ENCODE data around the gene CMTM3.
"Not testable (repeated sequence)": the region's sequence is repeated elsewhere in the genome, so short reads cannot be mapped to it uniquely, and the experiment has no call there.

Gene CMTM3, protein sequence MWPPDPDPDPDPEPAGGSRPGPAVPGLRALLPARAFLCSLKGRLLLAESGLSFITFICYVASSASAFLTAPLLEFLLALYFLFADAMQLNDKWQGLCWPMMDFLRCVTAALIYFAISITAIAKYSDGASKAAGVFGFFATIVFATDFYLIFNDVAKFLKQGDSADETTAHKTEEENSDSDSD

GRCh38 chr16:66604376-66605176 is at the start of gene CMTM3:
TSS of gene CMTM3 (plus strand) at chr16:66604704. CDS start at chr16:66604806, 102 bp downstream.
- peak; percentile 51 to 52 for DNase-seq (ENCODE audit: low read depth in 2 of 2, low spot score in 1 of 2)

GRCh38 chr16:66560107-66560506 is 44.4 kb upstream of the CMTM3 start:
- DNase-seq (ENCODE audit: low read depth in 2 of 2, low spot score in 1 of 2): no peak

- DNase-seq (ENCODE audit: low read depth in 2 of 2, low spot score in 1 of 2): no peak
These were observed 43.0 kb upstream of the CMTM3 start for GRCh38 chr16:66561381-66562080.

DNA sequence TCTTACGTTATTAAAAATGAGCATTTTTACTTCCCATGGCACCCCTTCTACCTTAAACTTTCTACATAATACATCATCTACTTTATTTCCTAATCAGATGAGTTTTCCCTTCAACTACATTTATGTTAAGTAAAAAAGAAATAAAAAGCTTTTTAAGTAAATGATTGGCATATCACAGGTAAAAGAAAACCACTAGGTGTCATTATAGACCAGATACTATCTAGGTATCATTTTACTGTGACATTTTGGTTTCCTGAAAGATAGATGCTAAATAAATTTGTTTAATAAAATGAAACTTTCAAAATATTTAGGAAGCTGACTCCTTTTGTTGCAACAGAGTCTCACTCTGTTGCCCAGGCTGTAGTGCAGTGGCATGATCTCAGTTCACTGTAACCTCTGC is 42.1 kb upstream of the CMTM3 start:
- DNase-seq (ENCODE audit: low read depth in 2 of 2, low spot score in 1 of 2): no peak

- DNase-seq (ENCODE audit: low read depth in 2 of 2, low spot score in 1 of 2): no peak
These were observed 41.5 kb upstream of the CMTM3 start for GRCh38 chr16:66562986-66563385.

DNA sequence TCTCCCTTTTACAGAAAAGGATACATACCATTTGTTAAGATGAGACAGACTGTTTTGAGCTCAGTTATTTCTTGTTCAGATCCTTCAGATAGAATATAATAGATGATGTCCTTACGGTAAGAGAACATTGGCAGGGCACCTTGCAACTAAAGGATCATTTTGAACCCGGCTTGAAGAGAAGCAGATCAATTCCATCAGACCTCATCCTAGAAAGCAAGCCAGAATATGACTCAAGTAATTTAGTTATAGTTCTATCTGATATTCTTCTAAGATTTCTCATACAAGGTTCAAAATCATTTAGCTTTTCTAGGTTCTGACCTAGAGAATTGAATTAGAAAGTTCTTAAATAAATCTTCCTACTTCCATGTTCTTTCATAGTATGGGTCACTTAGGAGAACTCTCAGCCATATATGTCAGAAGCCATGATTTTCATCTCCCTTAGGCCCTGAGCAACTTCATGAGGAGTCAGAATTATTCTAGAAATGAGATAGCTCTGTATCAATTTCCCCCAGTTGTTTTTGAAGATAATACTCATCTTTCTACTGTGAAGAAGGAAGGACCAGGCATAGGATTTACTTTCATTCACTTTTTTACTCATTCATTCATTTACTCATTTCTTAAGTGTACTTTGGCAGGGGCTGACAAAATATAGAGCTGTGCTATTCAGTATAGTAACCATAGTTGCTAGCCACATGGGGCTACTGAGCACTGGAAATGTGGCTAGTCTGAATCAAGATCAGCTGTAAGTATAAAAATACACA is 40.8 kb upstream of the CMTM3 start:
- DNase-seq (ENCODE audit: low read depth in 2 of 2, low spot score in 1 of 2): no peak

DNA sequence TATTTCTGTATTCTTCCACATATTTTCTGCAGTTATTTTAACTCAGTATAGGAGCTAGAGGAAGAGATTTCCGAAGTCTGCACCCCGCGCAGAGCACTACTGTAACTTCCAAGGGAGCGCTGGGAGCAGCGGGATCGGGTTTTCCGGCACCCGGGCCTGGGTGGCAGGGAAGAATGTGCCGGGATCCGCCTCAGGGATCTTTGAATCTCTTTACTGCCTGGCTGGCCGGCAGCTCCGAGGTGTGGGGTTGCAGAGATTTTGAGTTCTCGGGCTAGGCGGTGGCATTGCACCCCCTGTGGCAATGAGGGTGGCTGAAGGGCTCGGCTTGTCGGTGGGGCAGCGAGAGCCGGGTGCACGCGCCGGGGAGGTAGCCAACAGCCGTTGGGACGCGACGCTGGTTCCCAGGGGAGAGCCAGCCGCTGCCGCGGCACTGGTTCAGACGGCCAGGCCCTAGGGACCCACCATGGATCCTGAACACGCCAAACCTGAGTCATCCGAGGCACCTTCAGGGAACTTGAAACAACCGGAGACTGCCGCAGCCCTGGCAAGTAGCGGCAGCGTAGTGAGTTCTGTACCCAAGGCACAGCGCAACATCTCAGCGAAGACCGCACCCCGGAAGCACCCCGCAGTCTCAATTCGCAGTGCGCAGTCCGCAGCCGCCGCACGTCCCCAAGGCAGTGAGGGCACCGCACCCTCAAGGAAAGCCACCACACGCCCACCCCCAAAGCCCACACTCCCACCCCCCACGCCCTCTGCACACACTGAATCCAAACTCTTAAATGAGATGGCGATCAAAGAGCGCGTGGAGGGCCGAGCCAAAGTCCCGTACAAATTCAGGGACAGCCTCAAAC is 38.2 kb upstream of the CMTM3 start, which contains the start of gene CMTM1:
TSS of gene CMTM1 (plus strand) at position 389 of the 851 bp plus-strand sequence. CDS start at position 464, 75 bp downstream.
- DNase-seq (ENCODE audit: low read depth in 2 of 2, low spot score in 1 of 2): no peak

DNA sequence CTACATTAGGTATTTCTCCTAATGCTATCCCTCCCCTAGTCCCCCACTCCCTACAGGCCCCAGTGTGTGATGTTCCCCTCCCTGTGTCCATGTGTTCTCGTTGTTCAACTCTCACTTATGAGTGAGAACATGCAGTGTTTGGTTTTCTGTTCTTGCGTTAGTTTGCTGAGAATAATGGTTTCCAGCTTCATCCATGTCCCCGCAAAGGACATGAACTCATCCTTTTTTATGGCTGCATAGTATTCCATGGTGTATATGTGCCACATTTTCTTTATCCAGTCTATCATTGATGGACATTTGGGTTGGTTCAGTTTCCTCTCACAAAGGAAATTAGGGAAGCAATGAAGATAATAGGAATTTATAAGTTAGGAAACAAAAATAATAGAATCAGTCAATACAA is 37.2 kb upstream of the CMTM3 start:
- DNase-seq (ENCODE audit: low read depth in 2 of 2, low spot score in 1 of 2): not testable (repeated sequence)

GRCh38 chr16:66568355-66568754 is 36.1 kb upstream of the CMTM3 start:
- no peak for DNase-seq (ENCODE audit: low read depth in 2 of 2, low spot score in 1 of 2)

GRCh38 chr16:66569131-66569530 is 35.4 kb upstream of the CMTM3 start:
- DNase-seq (ENCODE audit: low read depth in 2 of 2, low spot score in 1 of 2): no peak

- no peak for DNase-seq (ENCODE audit: low read depth in 2 of 2, low spot score in 1 of 2)
These were observed 34.6 kb upstream of the CMTM3 start for GRCh38 chr16:66569827-66570405.

DNA sequence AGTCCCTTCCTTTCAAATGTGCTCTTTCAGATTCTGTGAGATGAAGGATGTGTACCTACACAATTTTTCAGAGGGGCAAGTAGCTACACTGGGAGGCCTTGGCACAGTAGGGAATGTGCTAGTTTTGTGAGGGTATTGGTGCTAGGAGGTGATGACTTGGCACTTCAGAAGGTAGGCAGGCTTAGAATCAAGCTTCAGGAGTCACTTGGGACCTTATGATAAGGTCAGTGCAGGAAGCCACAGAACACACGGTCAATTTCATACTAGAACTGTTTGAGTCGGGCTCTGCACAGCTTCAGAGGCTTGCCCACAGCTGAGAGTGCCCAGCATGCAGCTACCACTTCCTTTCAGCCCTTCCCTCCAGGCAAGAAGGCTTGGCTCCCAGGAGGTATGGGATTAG is 32.1 kb upstream of the CMTM3 start:
- DNase-seq (ENCODE audit: low read depth in 2 of 2, low spot score in 1 of 2): no peak

DNA sequence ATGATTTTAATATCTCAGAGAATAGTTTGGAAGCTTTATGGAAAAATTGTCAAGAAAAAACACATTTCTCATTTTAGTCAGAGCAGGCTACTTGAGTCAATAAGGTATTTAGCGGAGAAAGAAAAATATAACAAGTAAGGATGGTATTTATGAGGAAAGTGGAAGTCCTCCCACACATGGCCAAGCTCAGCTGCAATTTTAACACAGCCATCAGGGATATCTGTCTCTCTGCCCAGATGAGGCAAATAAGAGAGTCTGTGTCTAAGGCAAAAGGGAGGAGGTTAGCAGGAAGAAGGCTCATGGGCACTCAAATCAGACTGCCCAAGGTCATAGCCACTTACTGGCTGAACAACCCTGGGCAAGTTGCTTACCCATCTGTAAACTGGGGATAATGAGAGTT is 30.4 kb upstream of the CMTM3 start:
- no peak for DNase-seq (ENCODE audit: low read depth in 2 of 2, low spot score in 1 of 2)

GRCh38 chr16:66574531-66574930 is 30.0 kb upstream of the CMTM3 start:
- no peak for DNase-seq (ENCODE audit: low read depth in 2 of 2, low spot score in 1 of 2)

DNA sequence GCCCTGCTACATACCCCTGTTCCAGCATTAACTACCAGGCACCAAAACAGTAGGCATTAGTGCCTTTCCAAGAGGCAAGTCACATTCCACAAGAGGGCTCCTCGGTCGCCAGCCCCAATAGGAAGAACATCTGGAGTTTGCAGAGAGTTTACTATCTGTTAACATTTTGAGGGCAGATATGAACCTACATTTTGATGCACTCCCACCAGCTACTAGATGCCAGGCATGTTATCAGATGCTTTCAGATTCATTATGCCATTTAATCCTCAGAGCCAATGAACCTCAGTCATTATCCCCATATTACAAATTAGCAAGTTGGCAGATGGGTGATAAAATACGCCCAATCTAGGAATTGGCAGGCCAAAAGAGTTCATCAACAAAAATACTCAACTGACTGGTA is 29.4 kb upstream of the CMTM3 start:
- no peak for DNase-seq (ENCODE audit: low read depth in 2 of 2, low spot score in 1 of 2)

GRCh38 chr16:66576296-66576695 is 28.2 kb upstream of the CMTM3 start:
- no peak for DNase-seq (ENCODE audit: low read depth in 2 of 2, low spot score in 1 of 2)

- DNase-seq (ENCODE audit: low read depth in 2 of 2, low spot score in 1 of 2): no peak
These were observed 25.6 kb upstream of the CMTM3 start, which contains the start of gene CMTM2 for GRCh38 chr16:66578651-66579531. TSS of gene CMTM2 (plus strand) at chr16:66579463. CDS start at chr16:66579608, 145 bp downstream.

DNA sequence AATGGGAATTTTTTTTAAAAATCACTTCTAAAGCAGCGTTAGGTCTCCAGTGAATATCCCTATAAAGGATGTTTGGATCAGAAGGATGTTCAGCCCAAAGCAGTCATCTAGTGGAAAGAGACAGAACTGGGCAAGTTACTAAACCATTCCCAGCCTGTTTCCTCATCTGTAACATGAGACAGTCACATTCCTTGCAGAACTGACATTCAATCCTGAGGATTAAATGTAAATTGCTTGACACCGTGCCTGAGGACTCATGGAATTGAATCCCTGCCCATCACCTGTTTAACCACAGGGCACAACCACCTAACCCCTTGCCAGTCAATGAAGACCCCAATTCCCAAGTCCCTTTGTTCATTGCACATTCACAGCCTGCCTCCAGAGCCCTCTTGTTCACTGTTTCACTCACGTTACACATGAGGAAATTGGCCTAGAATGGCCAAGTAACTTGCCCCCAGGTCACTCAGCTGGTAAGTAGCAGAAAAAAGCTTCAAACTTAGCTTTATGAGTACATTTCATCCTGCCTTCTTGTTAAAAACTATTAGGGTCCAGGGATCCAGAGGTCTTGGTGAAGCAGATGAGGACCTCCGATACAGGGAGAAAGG is 23.8 kb upstream of the CMTM3 start:
- no peak for DNase-seq (ENCODE audit: low read depth in 2 of 2, low spot score in 1 of 2)
